Thyroid gland (tissue), 4 donors: Measurements from ENCODE around the gene KCNIP4. TPM values are rescaled to one million over a fixed set of nuclear protein-coding genes. Genes with fewer than 3 reads are reported as not detected.

Experiments used
- DNase-seq, 2 donors: peaks; one replicate each; pipeline ENCODE4 v3.0.0-alpha.2; 2019
- H3K27ac ChIP-seq, 3 donors: fragments of 200-600 bp; sonication (generic); 1 replicate in 2 of 3; 2 replicates in 1 of 3; pipeline ENCODE4 v1.5.1; 2016 to 2019; ENCODE audit warnings: mild to moderate bottlenecking in 1 of 3, moderate library complexity in 1 of 3
- H3K27me3 ChIP-seq: fragments of 200-600 bp; sonication (generic); one replicate; pipeline ENCODE4 v1.5.1; 2019
- H3K36me3 ChIP-seq, 2 donors: fragments of 200-600 bp; sonication (generic); one replicate each; pipeline ENCODE4 v1.5.1; 2016 to 2019
- H3K4me1 ChIP-seq, 2 donors: fragments of 200-600 bp; sonication (generic); one replicate each; pipeline ENCODE4 v1.5.1; 2017 to 2019
- H3K4me3 ChIP-seq, 3 donors: fragments of 200-600 bp; sonication (generic); replicated peaks in 1 of 3; 1 replicate in 2 of 3; 2 replicates in 1 of 3; pipeline ENCODE4 v1.5.1; 2016; ENCODE audit warnings: mild to moderate bottlenecking in 1 of 3
- H3K9me3 ChIP-seq: fragments of 200-600 bp; sonication (generic); one replicate; pipeline ENCODE4 v1.5.1; 2017
- CTCF ChIP-seq, 6 experiments: fragments of 200-600 bp in 3 of 6; fragments of 450-650 bp in 3 of 6; sonication (generic) in 3 of 6; IDR thresholded peaks; one replicate each; pipeline ENCODE4 v1.5.1; 2016 to 2019; ENCODE audit warnings: antibody characterized with exemption in 6 of 6, mild to moderate bottlenecking in 2 of 6, inconsistent platforms in 1 of 6, moderate library complexity in 1 of 6
- POLR2A ChIP-seq, 2 donors: fragments of 450-650 bp; IDR thresholded peaks; one replicate each; pipeline ENCODE4 v1.6.1; 2017; ENCODE audit warnings: antibody characterized with exemption in 2 of 2, mild to moderate bottlenecking in 2 of 2, moderate library complexity in 1 of 2
- WGBS, 2 donors: methylation state at CpG; one replicate each; pipeline ENCODE4 v1.1.5; 2017; 5-methylcytosine and 5-hydroxymethylcytosine counted together
- intact Hi-C: fragments of 100-400 bp; cut with DNase I; formaldehyde crosslinking; loops from one replicate; pipeline ENCODE4 v1.15.1; 2023
- total RNA-seq, 4 donors: library from RNA; depleted of rRNA; stranded (reverse); fragments of >200 nt; gene quantifications; one replicate each; pipeline ENCODE4 v1.2.3, GENCODE V29; 2016

KCNIP4 gene
- total RNA-seq, 4 donors from 2014 or later: 2.0 to 6.6 (median 4.4) TPM

GRCh38 chr4:20881658-20882057, 1066.9 kb downstream of the KCNIP4 start:
- H3K36me3 ChIP-seq: no peaks in the 10 kb centered on the region
- H3K9me3 ChIP-seq: no peaks in the 10 kb centered on the region
- no peaks in the 10 kb centered on the region for H3K4me1 ChIP-seq
- H3K4me3 ChIP-seq: no peak overlapping the region
- H3K27ac ChIP-seq: no peak overlapping the region
- WGBS, 2 donors: 90 to 91% methylated on average over 2 of the region's 2 CpGs
- TF ChIP-seq CTCF (IDR thresholded peaks at IDR 0.05): no peak
- no peak for TF ChIP-seq POLR2A (IDR thresholded peaks at IDR 0.05)
- intact Hi-C loops: no loop called here
- DNase-seq: no peak
- no peaks in the 10 kb centered on the region for H3K27me3 ChIP-seq

- Histone ChIP-seq H3K4me1 (no peaks in the 10 kb centered on the region), H3K27me3 (no peaks in the 10 kb centered on the region), H3K4me3 (no peak overlapping the region), H3K27ac (no peak overlapping the region), H3K36me3 (no peaks in the 10 kb centered on the region), H3K9me3 (no peaks in the 10 kb centered on the region)
- intact Hi-C loops: no loop called here
- WGBS, 2 donors: 65 to 77% methylated on average over 5 of the region's 5 CpGs
- no peak for DNase-seq
- TF ChIP-seq CTCF (IDR thresholded peaks at IDR 0.05) (no peak), POLR2A (IDR thresholded peaks at IDR 0.05) (no peak)
Observed at GRCh38 chr4:20878806-20879205, 1069.8 kb downstream of the KCNIP4 start.

- H3K27me3 ChIP-seq: no peaks in the 10 kb centered on the region
- H3K9me3 ChIP-seq: no peaks in the 10 kb centered on the region
- H3K4me1 ChIP-seq: no peaks in the 10 kb centered on the region
- no peak overlapping the region for H3K4me3 ChIP-seq
- TF ChIP-seq CTCF (IDR thresholded peaks at IDR 0.05) (no peak), POLR2A (IDR thresholded peaks at IDR 0.05) (no peak)
- no peak overlapping the region for H3K27ac ChIP-seq
- H3K36me3 ChIP-seq: no peaks in the 10 kb centered on the region
- DNase-seq: no peak
- intact Hi-C loops: no loop called here
- 63 to 71% methylated on average over 1 of the region's 1 CpG for WGBS, 2 donors
Observed at GRCh38 chr4:20870436-20870835, 1078.1 kb downstream of the KCNIP4 start.

- Histone ChIP-seq H3K27ac (no peak overlapping the region), H3K36me3 (no peaks in the 10 kb centered on the region), H3K27me3 (no peaks in the 10 kb centered on the region), H3K9me3 (no peaks in the 10 kb centered on the region), H3K4me1 (no peaks in the 10 kb centered on the region), H3K4me3 (no peak overlapping the region)
- TF ChIP-seq POLR2A (IDR thresholded peaks at IDR 0.05): no peak
- no peak for TF ChIP-seq CTCF (IDR thresholded peaks at IDR 0.05)
- WGBS, 2 donors: 0 to 78% methylated on average over 1 of the region's 1 CpG
- DNase-seq: no peak
- intact Hi-C loops: no loop called here
Observed at GRCh38 chr4:20868108-20868507, 1080.5 kb downstream of the KCNIP4 start.

- intact Hi-C loops: no loop called here
- H3K36me3 ChIP-seq: no peaks in the 10 kb centered on the region
- no peaks in the 10 kb centered on the region for H3K27me3 ChIP-seq
- WGBS, 2 donors: 70 to 84% methylated on average over 3 of the region's 3 CpGs
- no peak overlapping the region for H3K4me3 ChIP-seq
- TF ChIP-seq CTCF (IDR thresholded peaks at IDR 0.05) (no peak), POLR2A (IDR thresholded peaks at IDR 0.05) (no peak)
- no peaks in the 10 kb centered on the region for H3K9me3 ChIP-seq
- H3K4me1 ChIP-seq: no peaks in the 10 kb centered on the region
- no peak for DNase-seq
- H3K27ac ChIP-seq: no peak overlapping the region
Observed at GRCh38 chr4:20860878-20861277, 1087.7 kb downstream of the KCNIP4 start.
